ENCODE data around the gene KCNIP4.

DNA sequence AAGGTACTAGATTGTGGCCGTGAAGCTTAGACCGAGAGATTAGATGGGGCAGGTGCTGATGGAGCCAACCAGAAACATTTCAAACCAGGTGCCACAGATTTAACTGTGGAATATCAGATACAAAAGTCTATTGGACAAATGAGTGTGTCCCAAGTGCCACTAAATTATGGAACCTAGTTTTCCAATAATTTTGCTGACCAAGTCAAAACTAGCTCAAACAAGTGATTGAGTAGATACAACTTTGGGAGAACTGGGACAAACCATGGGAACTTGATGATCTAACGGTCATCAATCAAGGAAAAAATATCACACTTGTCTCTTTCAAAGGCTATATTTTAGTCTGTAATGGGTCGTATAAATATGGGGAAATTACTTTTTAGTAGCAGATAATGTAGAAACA lies 562.9 kb downstream of the KCNIP4 start:
- TF ChIP-seq, protein P1, sequence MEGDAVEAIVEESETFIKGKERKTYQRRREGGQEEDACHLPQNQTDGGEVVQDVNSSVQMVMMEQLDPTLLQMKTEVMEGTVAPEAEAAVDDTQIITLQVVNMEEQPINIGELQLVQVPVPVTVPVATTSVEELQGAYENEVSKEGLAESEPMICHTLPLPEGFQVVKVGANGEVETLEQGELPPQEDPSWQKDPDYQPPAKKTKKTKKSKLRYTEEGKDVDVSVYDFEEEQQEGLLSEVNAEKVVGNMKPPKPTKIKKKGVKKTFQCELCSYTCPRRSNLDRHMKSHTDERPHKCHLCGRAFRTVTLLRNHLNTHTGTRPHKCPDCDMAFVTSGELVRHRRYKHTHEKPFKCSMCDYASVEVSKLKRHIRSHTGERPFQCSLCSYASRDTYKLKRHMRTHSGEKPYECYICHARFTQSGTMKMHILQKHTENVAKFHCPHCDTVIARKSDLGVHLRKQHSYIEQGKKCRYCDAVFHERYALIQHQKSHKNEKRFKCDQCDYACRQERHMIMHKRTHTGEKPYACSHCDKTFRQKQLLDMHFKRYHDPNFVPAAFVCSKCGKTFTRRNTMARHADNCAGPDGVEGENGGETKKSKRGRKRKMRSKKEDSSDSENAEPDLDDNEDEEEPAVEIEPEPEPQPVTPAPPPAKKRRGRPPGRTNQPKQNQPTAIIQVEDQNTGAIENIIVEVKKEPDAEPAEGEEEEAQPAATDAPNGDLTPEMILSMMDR (conservative IDR thresholded peaks at IDR 0.05; ENCODE audit: low read depth in 2 of 2): no peak
- TF ChIP-seq EZH2 (IDR thresholded peaks at IDR 0.05; ENCODE audit: low read depth, unreplicated experiment) (no peak), CREB1 (CRISPR knock-in tag; IDR thresholded peaks at IDR 0.05; ENCODE audit: low read depth) (no peak), POLR2AphosphoS5 (IDR thresholded peaks at IDR 0.05; ENCODE audit: low read depth) (no peak)
